Adrenal gland (tissue), 12 donors: Measurements from ENCODE around the gene FCN2. TPM values are rescaled to one million over a fixed set of nuclear protein-coding genes. Genes with fewer than 3 reads are reported as not detected.

Experiments used
- DNase-seq, 7 donors: peaks; one replicate each; pipeline ENCODE4 v3.0.0-alpha.2; 2019 to 2020
- H3K27ac ChIP-seq, 5 donors: fragments of 200-600 bp; sonication (generic) in 4 of 5; 1 replicate in 3 of 5; 2 replicates in 2 of 5; pipeline versions ENCODE4 v1.5.1 to v1.8.0; 2016 to 2020; ENCODE audit warnings: mild to moderate bottlenecking in 1 of 5
- H3K27me3 ChIP-seq: fragments of 200-600 bp; 2 replicates; pipeline ENCODE4 v1.8.0; 2021
- H3K36me3 ChIP-seq, 2 donors: fragments of 200-600 bp; replicated peaks in 1 of 2; 1 replicate in 1 of 2; 2 replicates in 1 of 2; pipeline versions ENCODE4 v1.5.1 to v1.8.0; 2018 to 2022
- H3K4me1 ChIP-seq, 2 donors: fragments of 200-600 bp; replicated peaks in 1 of 2; 1 replicate in 1 of 2; 2 replicates in 1 of 2; pipeline versions ENCODE4 v1.5.1 to v1.8.0; 2018 to 2021
- H3K4me3 ChIP-seq, 4 donors: fragments of 200-600 bp; sonication (generic) in 3 of 4; one replicate each; pipeline ENCODE4 v1.5.1; 2016 to 2018
- H3K9me3 ChIP-seq, 3 donors: fragments of 200-600 bp; sonication (generic) in 1 of 3; replicated peaks in 1 of 3; 1 replicate in 2 of 3; 2 replicates in 1 of 3; pipeline versions ENCODE4 v1.5.1 to v1.8.0; 2016 to 2021
- POLR2A ChIP-seq, 2 donors: fragments of 450-650 bp; IDR thresholded peaks; one replicate each; pipeline ENCODE4 v1.6.1; 2017; ENCODE audit warnings: antibody characterized with exemption in 2 of 2, mild to moderate bottlenecking in 2 of 2, moderate library complexity in 1 of 2
- WGBS, 4 donors: extraction: QIAGEN DNeasy Blood & Tissue Kit in 2 of 4; methylation state at CpG; one replicate each; pipeline versions ENCODE4 v1.1.5 to v1.1.7; 2013 to 2017; 5-methylcytosine and 5-hydroxymethylcytosine counted together
- intact Hi-C, 2 donors: fragments of 100-400 bp; cut with DNase I; formaldehyde crosslinking; loops; one replicate each; pipeline versions ENCODE4 v1.14.1 to v1.15.0; 2022 to 2023
- polyA plus RNA-seq, 3 donors: library from polyadenylated mRNA; stranded (reverse); fragments of 200-250 nt in 2 of 3; fragments of 350-450 nt in 1 of 3; fragmentation: Illumina TruSeq in 1 of 3; extraction: RNeasy Lipid Tissue Mini Kit (QIAGEN cat#74804) in 1 of 3; gene quantifications; one replicate each; pipeline ENCODE4 v1.2.3, GENCODE V29; 2013 to 2014
- total RNA-seq, 9 donors: library from RNA; depleted of rRNA in 4 of 9; stranded (reverse); fragments of >200 nt in 4 of 9; fragments of 120-200 nt in 1 of 9; fragmentation: NEBNext Ultra II Directional in 1 of 9; extraction: Animal tissue kit (Norgen Biotek cat#: 25700) in 1 of 9; gene quantifications; one replicate each; pipeline versions ENCODE4 v1.1.0 to v1.2.4, GENCODE V29; 2013 to 2023
- TF ChIP-seq, protein P1 (sequence below), 6 experiments: fragments of 450-650 bp in 4 of 6; fragments of 200-600 bp in 2 of 6; sonication (generic) in 1 of 6; IDR thresholded peaks; 1 replicate in 5 of 6; 2 replicates in 1 of 6; pipeline versions ENCODE4 v1.5.1 to v1.8.0; 2016 to 2021; ENCODE audit warnings: antibody characterized with exemption in 6 of 6, mild to moderate bottlenecking in 2 of 6, moderate library complexity in 1 of 6
- donor health status: healthy with polysubstance abuse.
- donor health status: Bipolar disorder and iron deficiency.
- donor health status: DM: yes; HTN: yes; CAD: no.
- donor health status: DM: no; HTN: no; CAD: no.
- donor health status: DM: no; HTN: no; CAD: no.
- donor health status: DM: yes; HTN: yes; CAD: no.

The FCN2 gene
- total and polyA plus RNA-seq, 12 donors: 6.7 to 99.6 (median 31.2) TPM

- Histone ChIP-seq H3K4me1 (peaks cover 0 to 4% of the 10 kb centered on the region in 2 donors), H3K27me3 (no peaks in the 10 kb centered on the region), H3K4me3 (no peak overlapping the region), H3K27ac (no peak overlapping the region), H3K9me3 (no peaks in the 10 kb centered on the region), H3K36me3 (no peaks in the 10 kb centered on the region)
- WGBS, 4 donors: 55 to 68% (median 60%) methylated on average over 3 of the region's 3 CpGs
- TF ChIP-seq, protein P1, sequence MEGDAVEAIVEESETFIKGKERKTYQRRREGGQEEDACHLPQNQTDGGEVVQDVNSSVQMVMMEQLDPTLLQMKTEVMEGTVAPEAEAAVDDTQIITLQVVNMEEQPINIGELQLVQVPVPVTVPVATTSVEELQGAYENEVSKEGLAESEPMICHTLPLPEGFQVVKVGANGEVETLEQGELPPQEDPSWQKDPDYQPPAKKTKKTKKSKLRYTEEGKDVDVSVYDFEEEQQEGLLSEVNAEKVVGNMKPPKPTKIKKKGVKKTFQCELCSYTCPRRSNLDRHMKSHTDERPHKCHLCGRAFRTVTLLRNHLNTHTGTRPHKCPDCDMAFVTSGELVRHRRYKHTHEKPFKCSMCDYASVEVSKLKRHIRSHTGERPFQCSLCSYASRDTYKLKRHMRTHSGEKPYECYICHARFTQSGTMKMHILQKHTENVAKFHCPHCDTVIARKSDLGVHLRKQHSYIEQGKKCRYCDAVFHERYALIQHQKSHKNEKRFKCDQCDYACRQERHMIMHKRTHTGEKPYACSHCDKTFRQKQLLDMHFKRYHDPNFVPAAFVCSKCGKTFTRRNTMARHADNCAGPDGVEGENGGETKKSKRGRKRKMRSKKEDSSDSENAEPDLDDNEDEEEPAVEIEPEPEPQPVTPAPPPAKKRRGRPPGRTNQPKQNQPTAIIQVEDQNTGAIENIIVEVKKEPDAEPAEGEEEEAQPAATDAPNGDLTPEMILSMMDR (IDR thresholded peaks at IDR 0.05): no peak
- TF ChIP-seq POLR2A (IDR thresholded peaks at IDR 0.05): no peak
- no peak for DNase-seq
- intact Hi-C loops: no loop called here
Observed at GRCh38 chr9:134902936-134903335, 22.3 kb downstream of the FCN2 start.

- Histone ChIP-seq H3K36me3 (no peaks in the 10 kb centered on the region), H3K9me3 (no peaks in the 10 kb centered on the region), H3K27ac (no peak overlapping the region), H3K27me3 (no peaks in the 10 kb centered on the region), H3K4me1 (no peaks in the 10 kb centered on the region), H3K4me3 (no peak overlapping the region)
- intact Hi-C loops: no loop called here
- 90 to 98% (median 92%) methylated on average over 9 to 13 of the region's 13 CpGs for WGBS, 4 donors
- TF ChIP-seq, protein P1 (IDR thresholded peaks at IDR 0.05): no peak
- TF ChIP-seq POLR2A (IDR thresholded peaks at IDR 0.05): no peak
- DNase-seq: peak in 2 of 7 donors; percentile 5
Observed at GRCh38 chr9:134908524-134909309, 28.1 kb downstream of the FCN2 start.

DNA sequence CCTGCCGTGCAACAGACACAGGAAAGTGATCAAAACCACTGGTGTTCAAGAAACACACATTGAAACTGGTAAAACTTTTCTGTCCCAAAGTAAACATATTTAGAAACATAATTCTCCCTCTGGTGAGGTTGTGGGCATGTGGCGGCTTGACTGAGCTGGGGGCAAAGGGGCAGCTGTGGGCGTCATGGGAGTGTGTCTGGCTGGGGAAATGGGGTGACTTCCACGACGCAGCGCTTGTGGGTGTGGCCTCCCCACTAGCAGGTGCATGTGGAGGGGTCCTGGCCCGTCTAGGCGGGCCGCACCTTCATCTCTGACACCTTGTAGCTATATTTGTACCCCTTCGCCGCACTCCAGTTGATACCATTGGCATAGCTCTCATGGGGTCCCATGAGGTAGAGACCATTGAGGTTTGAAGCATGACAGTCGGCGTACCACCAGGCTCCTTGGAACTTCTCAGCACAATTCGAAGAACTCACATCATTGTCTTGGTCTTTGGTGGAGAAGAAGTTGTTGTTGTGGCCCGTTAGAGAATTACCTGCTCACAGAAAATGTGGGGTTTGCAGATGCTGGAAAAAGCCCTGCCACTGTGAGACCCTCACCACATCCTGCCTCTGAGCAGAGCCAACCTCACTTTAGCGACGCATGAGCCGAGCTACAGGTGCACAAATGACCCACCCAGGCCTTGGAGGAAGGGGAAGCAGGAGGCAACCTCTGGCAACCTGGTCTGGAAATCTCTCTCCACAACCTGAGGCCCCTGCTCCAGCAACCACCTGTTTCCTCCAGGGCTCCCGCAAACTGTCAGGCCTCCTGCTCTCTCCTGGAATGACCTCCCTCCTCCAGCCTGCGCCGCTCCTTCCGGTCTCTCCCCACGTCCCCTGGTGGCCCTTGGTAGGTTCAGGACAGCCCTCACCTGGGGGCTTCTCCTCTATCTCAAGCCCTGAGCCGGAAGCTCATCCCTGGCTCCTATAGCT, 29.2 kb downstream of the FCN2 start:
- H3K27me3 ChIP-seq: no peaks in the 10 kb centered on the region
- H3K36me3 ChIP-seq: no peaks in the 10 kb centered on the region
- H3K27ac ChIP-seq: no peak overlapping the region
- intact Hi-C loops: no loop called here
- no peaks in the 10 kb centered on the region for H3K9me3 ChIP-seq
- no peak overlapping the region for H3K4me3 ChIP-seq
- TF ChIP-seq, protein P1 (IDR thresholded peaks at IDR 0.05): no peak
- DNase-seq: peak in 3 of 7 donors; percentile 3 to 36 (median 9)
- WGBS, 4 donors: 85 to 97% (median 89%) methylated on average over 20 to 24 of the region's 24 CpGs
- H3K4me1 ChIP-seq: no peaks in the 10 kb centered on the region
